GM12878 (cell line): ENCODE data around the gene ACRV1. TPM values are rescaled to one million over a fixed set of nuclear protein-coding genes. Genes with fewer than 3 reads are reported as not detected.

Experiments used
- CTCF ChIP-seq, 3 experiments: IDR thresholded peaks in 2 of 3; conservative IDR thresholded peaks in 1 of 3; 2 replicates each; pipeline ENCODE4 v1.5.1; 2011; ENCODE audit warnings: low read depth in 3 of 3, low read length in 3 of 3, mild to moderate bottlenecking in 3 of 3, control low read depth in 2 of 3, moderate library complexity in 2 of 3, inconsistent platforms in 1 of 3, mixed read lengths in 1 of 3; ENCODE audit not compliant: control insufficient read depth in 2 of 3, insufficient read depth in 1 of 3; ENCODE audit errors: extremely low read depth in 1 of 3
- IKZF2 ChIP-seq, 2 experiments: fragments of 450-650 bp; IDR thresholded peaks; 2 replicates each; pipeline ENCODE4 v1.6.1; 2017; ENCODE audit warnings: mild to moderate bottlenecking in 2 of 2, moderate library complexity in 2 of 2
- IRF5 ChIP-seq: fragments of 450-650 bp; IDR thresholded peaks from 2 replicates; pipeline ENCODE4 v1.6.1; 2017; ENCODE audit warnings: borderline replicate concordance
- NFYB ChIP-seq: IDR thresholded peaks from 2 replicates; pipeline ENCODE4 v1.6.1; 2011; ENCODE audit warnings: low read depth, mild to moderate bottlenecking, low read length, improper control_type of control experiment, moderate library complexity; ENCODE audit not compliant: insufficient read depth
- SPI1 ChIP-seq: IDR thresholded peaks from 2 replicates; pipeline ENCODE4 v1.6.1; 2011; ENCODE audit warnings: low read depth, mild to moderate bottlenecking, low read length, moderate library complexity, borderline replicate concordance; ENCODE audit not compliant: insufficient read depth
- TCF7 ChIP-seq: IDR thresholded peaks from 2 replicates; pipeline ENCODE4 v1.6.1; 2014; ENCODE audit warnings: antibody characterized with exemption, borderline replicate concordance
- WRNIP1 ChIP-seq: IDR thresholded peaks from 2 replicates; pipeline ENCODE4 v1.6.1; 2011; ENCODE audit warnings: low read depth, low read length, improper control_type of control experiment, borderline replicate concordance
- YY1 ChIP-seq: IDR thresholded peaks from 2 replicates; pipeline ENCODE4 v1.6.1; 2011; ENCODE audit warnings: low read depth, mild to moderate bottlenecking, low read length
- polyA plus RNA-seq, 11 experiments: library from polyadenylated mRNA; depleted of rRNA in 4 of 11; unstranded in 6 of 11; stranded (reverse) in 5 of 11; fragments of >200 nt; fragmentation: Nextera tagmentation in 4 of 11; fragmentation: Illumina TruSeq in 1 of 11; extraction: Ambion mirVana in 4 of 11; extraction: Trizol in 1 of 11; gene quantifications; 1 replicate in 1 of 11; 2 replicates in 10 of 11; pipeline versions ENCODE4 v1.2.1 to v1.2.3, GENCODE V29; 2011 to 2016; ENCODE audit warnings: inconsistent platforms in 2 of 11, missing spikeins in 2 of 11, low read depth in 1 of 11
- total RNA-seq, 4 experiments: library from RNA; depleted of rRNA in 3 of 4; stranded (reverse); fragments of >200 nt in 3 of 4; fragmentation: Illumina TruSeq in 1 of 4; extraction: Trizol in 1 of 4; gene quantifications; 2 replicates each; pipeline versions ENCODE4 v1.2.1 to v1.2.3, GENCODE V29; 2013 to 2021
- TF ChIP-seq, protein P1 (sequence below): fragments of 450-650 bp; IDR thresholded peaks from 2 replicates; pipeline ENCODE4 v1.6.1; 2017; ENCODE audit warnings: mild to moderate bottlenecking, moderate library complexity
- TF ChIP-seq, protein P2 (sequence below): fragments of 150-350 bp; IDR thresholded peaks from 2 replicates; pipeline ENCODE4 v1.6.1; 2016; ENCODE audit warnings: low read depth, low read length
- TF ChIP-seq, protein P3 (sequence below): fragments of 450-650 bp; formaldehyde crosslinking; IDR thresholded peaks from 2 replicates; pipeline ENCODE4 v1.5.0; 2022; ENCODE audit warnings: mild to moderate bottlenecking, missing genetic modification characterization

Gene ACRV1
- total and polyA plus RNA-seq, 10 of the 15 experiments (the other 5 are each of a cell fraction or from before 2014, with no cell fraction given): 0.09 to 0.82 (median 0.23) TPM; not detected in 2

DNA sequence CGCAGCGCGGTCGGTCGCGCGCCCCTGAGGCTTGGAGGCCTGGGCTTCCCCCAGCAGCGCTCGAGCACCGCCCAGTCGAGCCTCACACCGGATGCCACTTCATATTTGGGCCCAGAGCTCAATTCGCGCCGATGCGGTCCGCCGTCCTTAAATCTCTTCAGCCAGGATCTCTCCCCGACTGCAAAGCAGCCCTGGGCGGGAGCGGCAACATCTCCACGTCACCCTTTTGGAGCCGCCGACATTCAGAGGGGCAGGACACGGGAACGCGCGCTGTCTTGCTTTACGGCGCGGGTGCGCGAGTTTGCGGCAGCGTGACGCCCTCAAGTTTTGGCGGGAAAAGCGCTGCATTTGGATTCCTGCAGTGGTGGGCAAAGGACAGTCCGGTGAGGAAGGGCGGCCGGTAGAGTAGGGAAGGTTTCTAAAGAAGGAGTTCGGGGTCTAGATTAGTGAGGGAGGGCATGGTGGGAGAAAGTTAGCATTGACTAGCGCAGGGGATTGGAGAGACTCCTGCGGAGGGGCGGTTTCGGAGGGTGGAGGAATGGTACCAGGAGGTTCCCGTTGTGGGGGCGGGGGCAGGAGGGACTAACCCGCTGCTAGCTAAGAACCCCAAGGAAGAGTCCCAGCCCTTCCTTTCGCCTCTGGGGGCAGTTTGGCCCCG, 54.9 kb downstream of the ACRV1 start (continued):
- TF ChIP-seq, protein P1, sequence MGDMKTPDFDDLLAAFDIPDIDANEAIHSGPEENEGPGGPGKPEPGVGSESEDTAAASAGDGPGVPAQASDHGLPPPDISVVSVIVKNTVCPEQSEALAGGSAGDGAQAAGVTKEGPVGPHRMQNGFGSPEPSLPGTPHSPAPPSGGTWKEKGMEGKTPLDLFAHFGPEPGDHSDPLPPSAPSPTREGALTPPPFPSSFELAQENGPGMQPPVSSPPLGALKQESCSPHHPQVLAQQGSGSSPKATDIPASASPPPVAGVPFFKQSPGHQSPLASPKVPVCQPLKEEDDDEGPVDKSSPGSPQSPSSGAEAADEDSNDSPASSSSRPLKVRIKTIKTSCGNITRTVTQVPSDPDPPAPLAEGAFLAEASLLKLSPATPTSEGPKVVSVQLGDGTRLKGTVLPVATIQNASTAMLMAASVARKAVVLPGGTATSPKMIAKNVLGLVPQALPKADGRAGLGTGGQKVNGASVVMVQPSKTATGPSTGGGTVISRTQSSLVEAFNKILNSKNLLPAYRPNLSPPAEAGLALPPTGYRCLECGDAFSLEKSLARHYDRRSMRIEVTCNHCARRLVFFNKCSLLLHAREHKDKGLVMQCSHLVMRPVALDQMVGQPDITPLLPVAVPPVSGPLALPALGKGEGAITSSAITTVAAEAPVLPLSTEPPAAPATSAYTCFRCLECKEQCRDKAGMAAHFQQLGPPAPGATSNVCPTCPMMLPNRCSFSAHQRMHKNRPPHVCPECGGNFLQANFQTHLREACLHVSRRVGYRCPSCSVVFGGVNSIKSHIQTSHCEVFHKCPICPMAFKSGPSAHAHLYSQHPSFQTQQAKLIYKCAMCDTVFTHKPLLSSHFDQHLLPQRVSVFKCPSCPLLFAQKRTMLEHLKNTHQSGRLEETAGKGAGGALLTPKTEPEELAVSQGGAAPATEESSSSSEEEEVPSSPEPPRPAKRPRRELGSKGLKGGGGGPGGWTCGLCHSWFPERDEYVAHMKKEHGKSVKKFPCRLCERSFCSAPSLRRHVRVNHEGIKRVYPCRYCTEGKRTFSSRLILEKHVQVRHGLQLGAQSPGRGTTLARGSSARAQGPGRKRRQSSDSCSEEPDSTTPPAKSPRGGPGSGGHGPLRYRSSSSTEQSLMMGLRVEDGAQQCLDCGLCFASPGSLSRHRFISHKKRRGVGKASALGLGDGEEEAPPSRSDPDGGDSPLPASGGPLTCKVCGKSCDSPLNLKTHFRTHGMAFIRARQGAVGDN: peak; percentile 9; the same call in 1 of the 2 replicates
- TF ChIP-seq CTCF (IDR thresholded peaks at IDR 0.05 in 2 of 3, conservative IDR thresholded peaks at IDR 0.05 in 1 of 3; ENCODE audit: control insufficient read depth in 2 of 3, extremely low read depth in 1 of 3, insufficient read depth in 1 of 3, low read depth in 3 of 3, low read length in 3 of 3) (no peak), NFYB (no peak), IKZF2 (IDR thresholded peaks at IDR 0.05) (peak; percentile 27 to 29; a peak in 2 of 4 replicates), WRNIP1 (no peak), TCF7 (no peak), SPI1 (no peak), YY1 (peak; percentile 83), IRF5 (no peak)
- TF ChIP-seq, protein P2, sequence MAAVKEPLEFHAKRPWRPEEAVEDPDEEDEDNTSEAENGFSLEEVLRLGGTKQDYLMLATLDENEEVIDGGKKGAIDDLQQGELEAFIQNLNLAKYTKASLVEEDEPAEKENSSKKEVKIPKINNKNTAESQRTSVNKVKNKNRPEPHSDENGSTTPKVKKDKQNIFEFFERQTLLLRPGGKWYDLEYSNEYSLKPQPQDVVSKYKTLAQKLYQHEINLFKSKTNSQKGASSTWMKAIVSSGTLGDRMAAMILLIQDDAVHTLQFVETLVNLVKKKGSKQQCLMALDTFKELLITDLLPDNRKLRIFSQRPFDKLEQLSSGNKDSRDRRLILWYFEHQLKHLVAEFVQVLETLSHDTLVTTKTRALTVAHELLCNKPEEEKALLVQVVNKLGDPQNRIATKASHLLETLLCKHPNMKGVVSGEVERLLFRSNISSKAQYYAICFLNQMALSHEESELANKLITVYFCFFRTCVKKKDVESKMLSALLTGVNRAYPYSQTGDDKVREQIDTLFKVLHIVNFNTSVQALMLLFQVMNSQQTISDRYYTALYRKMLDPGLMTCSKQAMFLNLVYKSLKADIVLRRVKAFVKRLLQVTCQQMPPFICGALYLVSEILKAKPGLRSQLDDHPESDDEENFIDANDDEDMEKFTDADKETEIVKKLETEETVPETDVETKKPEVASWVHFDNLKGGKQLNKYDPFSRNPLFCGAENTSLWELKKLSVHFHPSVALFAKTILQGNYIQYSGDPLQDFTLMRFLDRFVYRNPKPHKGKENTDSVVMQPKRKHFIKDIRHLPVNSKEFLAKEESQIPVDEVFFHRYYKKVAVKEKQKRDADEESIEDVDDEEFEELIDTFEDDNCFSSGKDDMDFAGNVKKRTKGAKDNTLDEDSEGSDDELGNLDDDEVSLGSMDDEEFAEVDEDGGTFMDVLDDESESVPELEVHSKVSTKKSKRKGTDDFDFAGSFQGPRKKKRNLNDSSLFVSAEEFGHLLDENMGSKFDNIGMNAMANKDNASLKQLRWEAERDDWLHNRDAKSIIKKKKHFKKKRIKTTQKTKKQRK: no peak
- TF ChIP-seq, protein P3, sequence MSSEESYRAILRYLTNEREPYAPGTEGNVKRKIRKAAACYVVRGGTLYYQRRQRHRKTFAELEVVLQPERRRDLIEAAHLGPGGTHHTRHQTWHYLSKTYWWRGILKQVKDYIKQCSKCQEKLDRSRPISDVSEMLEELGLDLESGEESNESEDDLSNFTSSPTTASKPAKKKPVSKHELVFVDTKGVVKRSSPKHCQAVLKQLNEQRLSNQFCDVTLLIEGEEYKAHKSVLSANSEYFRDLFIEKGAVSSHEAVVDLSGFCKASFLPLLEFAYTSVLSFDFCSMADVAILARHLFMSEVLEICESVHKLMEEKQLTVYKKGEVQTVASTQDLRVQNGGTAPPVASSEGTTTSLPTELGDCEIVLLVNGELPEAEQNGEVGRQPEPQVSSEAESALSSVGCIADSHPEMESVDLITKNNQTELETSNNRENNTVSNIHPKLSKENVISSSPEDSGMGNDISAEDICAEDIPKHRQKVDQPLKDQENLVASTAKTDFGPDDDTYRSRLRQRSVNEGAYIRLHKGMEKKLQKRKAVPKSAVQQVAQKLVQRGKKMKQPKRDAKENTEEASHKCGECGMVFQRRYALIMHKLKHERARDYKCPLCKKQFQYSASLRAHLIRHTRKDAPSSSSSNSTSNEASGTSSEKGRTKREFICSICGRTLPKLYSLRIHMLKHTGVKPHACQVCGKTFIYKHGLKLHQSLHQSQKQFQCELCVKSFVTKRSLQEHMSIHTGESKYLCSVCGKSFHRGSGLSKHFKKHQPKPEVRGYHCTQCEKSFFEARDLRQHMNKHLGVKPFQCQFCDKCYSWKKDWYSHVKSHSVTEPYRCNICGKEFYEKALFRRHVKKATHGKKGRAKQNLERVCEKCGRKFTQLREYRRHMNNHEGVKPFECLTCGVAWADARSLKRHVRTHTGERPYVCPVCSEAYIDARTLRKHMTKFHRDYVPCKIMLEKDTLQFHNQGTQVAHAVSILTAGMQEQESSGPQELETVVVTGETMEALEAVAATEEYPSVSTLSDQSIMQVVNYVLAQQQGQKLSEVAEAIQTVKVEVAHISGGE (CRISPR knock-in tag): no peak
